ENCODE measurements around the gene ZFAND3. TPM values are rescaled to one million over a fixed set of nuclear protein-coding genes. Genes with fewer than 3 reads are reported as not detected.

The ZFAND3 gene
- total RNA-seq, 1 experiment from 2014 or later = 22.2 TPM

DNA sequence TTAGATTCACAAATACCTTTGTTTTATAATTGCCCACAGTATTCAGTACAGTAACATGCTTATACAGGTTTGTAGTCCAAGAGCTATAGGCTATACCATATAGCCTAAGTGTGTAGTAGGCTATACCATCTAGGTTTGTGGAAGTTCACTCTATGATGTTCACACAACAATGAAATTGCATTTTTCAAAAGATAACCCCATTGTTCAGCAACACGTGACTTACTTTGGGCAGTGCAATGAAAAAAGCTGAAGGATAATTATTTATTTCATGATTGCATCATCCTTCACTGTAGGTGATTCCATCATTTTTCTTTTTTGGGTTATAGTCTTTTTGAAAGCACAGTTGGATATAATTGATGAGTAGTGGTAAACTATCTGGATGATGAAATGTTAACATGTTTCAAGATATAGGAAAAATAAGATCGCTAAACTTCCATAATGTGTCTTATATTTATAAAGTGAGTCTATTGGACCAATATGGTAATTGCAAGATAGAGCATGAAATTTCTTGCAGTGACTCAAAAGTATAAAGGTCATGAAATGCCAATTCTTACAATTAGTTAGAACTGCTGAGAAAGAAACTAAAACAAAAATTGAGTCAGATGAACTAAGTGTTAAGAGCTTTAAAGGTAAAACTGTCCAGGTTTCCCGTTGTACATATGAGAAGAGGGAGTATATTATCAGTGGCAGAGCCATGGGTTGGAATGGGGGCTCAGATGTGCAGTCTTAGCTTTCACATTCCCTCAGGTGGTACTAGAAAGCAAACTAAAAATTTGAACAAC, 164.4 kb downstream of the ZFAND3 start:
- H3K4me1 ChIP-seq (ENCODE audit: insufficient read depth, low read length) = peaks cover 8% of the 10 kb centered on the region
- BruUV-seq (replicated peaks) = no TSS peak
- no peak overlapping the region for H3K9ac ChIP-seq (ENCODE audit: low read length)
- ATAC-seq = no peak
- no peaks in the 10 kb centered on the region for H3K27me3 ChIP-seq (ENCODE audit: low read length)
- H3K79me2 ChIP-seq (ENCODE audit: low read length) = peaks cover 85% of the 10 kb centered on the region
- CTCF ChIA-PET = no interaction called here
- H3K36me3 ChIP-seq (ENCODE audit: low read depth, low read length) = no peaks in the 10 kb centered on the region
- intact Hi-C loops (cut with micrococcal nuclease) = no loop called here
- no peak for DNase-seq
- POLR2A ChIA-PET (ENCODE audit: unreplicated experiment) = no interaction called here
- peaks cover 30% of the 10 kb centered on the region for H4K20me1 ChIP-seq (ENCODE audit: low read length)
- no peak overlapping the region for H3K4me2 ChIP-seq (ENCODE audit: low read length)
- no peak overlapping the region for H2AFZ ChIP-seq (ENCODE audit: low read length)
- H3K9me3 ChIP-seq (ENCODE audit: low read length) = no peaks in the 10 kb centered on the region
- TF ChIP-seq EZH2 (IDR thresholded peaks at IDR 0.05; ENCODE audit: low read length, unreplicated experiment) (no peak), EZH2phosphoT487 (IDR thresholded peaks at IDR 0.05; ENCODE audit: borderline replicate concordance, low read length) (no peak)
- TF ChIP-seq, protein P1, sequence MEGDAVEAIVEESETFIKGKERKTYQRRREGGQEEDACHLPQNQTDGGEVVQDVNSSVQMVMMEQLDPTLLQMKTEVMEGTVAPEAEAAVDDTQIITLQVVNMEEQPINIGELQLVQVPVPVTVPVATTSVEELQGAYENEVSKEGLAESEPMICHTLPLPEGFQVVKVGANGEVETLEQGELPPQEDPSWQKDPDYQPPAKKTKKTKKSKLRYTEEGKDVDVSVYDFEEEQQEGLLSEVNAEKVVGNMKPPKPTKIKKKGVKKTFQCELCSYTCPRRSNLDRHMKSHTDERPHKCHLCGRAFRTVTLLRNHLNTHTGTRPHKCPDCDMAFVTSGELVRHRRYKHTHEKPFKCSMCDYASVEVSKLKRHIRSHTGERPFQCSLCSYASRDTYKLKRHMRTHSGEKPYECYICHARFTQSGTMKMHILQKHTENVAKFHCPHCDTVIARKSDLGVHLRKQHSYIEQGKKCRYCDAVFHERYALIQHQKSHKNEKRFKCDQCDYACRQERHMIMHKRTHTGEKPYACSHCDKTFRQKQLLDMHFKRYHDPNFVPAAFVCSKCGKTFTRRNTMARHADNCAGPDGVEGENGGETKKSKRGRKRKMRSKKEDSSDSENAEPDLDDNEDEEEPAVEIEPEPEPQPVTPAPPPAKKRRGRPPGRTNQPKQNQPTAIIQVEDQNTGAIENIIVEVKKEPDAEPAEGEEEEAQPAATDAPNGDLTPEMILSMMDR (conservative IDR thresholded peaks at IDR 0.05; ENCODE audit: low read depth, low read length) = no peak
- no peaks in the 10 kb centered on the region for H3F3A ChIP-seq (ENCODE audit: low read length, unreplicated experiment)
- H3K27ac ChIP-seq (ENCODE audit: low read length) = no peak overlapping the region
- no peaks in the 10 kb centered on the region for H3K9me2 ChIP-seq (replicated peaks; ENCODE audit: low read length)
- no peak overlapping the region for H3K4me3 ChIP-seq (ENCODE audit: low read length)

DNA sequence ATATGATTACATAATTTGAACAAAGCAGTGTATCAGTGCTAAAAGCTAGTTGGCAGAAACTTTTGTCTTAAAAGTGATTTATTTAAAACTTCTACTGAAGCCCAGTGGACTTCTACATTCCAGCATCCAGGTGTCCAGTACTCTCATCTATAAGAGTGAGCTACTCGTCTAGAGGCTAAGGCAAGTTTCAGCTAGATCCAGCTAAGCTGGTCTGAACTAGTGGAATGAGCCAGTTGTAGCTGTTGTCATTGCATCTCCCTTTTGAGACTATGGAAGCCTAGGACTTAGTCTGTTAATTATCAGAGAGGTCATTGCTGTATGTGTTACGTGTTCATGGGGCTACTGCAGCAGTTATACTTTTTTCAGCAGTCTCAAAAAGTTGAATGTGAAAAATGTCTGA, 165.1 kb downstream of the ZFAND3 start:
- Histone ChIP-seq H3K9ac (ENCODE audit: low read length) (no peak overlapping the region), H3K4me2 (ENCODE audit: low read length) (no peak overlapping the region), H3K79me2 (ENCODE audit: low read length) (peaks cover 84% of the 10 kb centered on the region), H3K9me3 (ENCODE audit: low read length) (no peaks in the 10 kb centered on the region), H3K4me3 (ENCODE audit: low read length) (no peak overlapping the region), H4K20me1 (ENCODE audit: low read length) (peaks cover 30% of the 10 kb centered on the region), H3K9me2 (replicated peaks; ENCODE audit: low read length) (no peaks in the 10 kb centered on the region), H3K27me3 (ENCODE audit: low read length) (no peaks in the 10 kb centered on the region), H3F3A (ENCODE audit: low read length, unreplicated experiment) (no peaks in the 10 kb centered on the region), H3K27ac (ENCODE audit: low read length) (no peak overlapping the region), H3K36me3 (ENCODE audit: low read depth, low read length) (no peaks in the 10 kb centered on the region), H3K4me1 (ENCODE audit: insufficient read depth, low read length) (peaks cover 8% of the 10 kb centered on the region), H2AFZ (ENCODE audit: low read length) (no peak overlapping the region)
- BruUV-seq (replicated peaks) = no TSS peak
- intact Hi-C loops (cut with micrococcal nuclease) = no loop called here
- ChIA-PET CTCF (no interaction called here), POLR2A (ENCODE audit: unreplicated experiment) (no interaction called here)
- TF ChIP-seq EZH2 (IDR thresholded peaks at IDR 0.05; ENCODE audit: low read length, unreplicated experiment) = no peak
- TF ChIP-seq EZH2phosphoT487 (IDR thresholded peaks at IDR 0.05; ENCODE audit: borderline replicate concordance, low read length) = no peak
- TF ChIP-seq, protein P1 (conservative IDR thresholded peaks at IDR 0.05; ENCODE audit: low read depth, low read length) = no peak
- DNase-seq = no peak
- ATAC-seq = no peak

DNA sequence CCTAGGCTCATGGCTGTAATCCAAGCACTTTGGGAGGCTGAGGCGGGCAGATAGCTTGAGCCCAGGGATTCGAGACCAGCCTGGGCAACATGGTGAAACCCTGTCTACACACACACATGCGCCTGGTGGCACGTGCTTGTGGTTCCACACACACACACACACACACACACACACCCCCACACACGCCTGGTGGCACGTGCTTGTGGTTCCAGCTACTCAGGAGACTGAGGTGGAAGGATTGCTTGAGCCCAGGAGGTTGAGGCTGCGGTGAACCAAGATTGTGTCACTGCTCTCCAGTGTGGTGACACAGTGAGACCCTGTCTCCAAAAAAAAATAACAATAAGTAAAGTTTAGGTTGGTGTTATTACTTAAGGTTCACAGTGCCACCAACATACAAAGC, 165.8 kb downstream of the ZFAND3 start:
- Histone ChIP-seq H3K27ac (ENCODE audit: low read length) (no peak overlapping the region), H4K20me1 (ENCODE audit: low read length) (peaks cover 29% of the 10 kb centered on the region), H3K9me2 (replicated peaks; ENCODE audit: low read length) (no peaks in the 10 kb centered on the region), H2AFZ (ENCODE audit: low read length) (no peak overlapping the region), H3K36me3 (ENCODE audit: low read depth, low read length) (no peaks in the 10 kb centered on the region), H3K9me3 (ENCODE audit: low read length) (no peaks in the 10 kb centered on the region), H3K9ac (ENCODE audit: low read length) (no peak overlapping the region), H3K4me3 (ENCODE audit: low read length) (no peak overlapping the region), H3K79me2 (ENCODE audit: low read length) (peaks cover 84% of the 10 kb centered on the region), H3K4me2 (ENCODE audit: low read length) (no peak overlapping the region), H3F3A (ENCODE audit: low read length, unreplicated experiment) (no peaks in the 10 kb centered on the region), H3K4me1 (ENCODE audit: insufficient read depth, low read length) (peaks cover 8% of the 10 kb centered on the region), H3K27me3 (ENCODE audit: low read length) (no peaks in the 10 kb centered on the region)
- intact Hi-C loops (cut with micrococcal nuclease) = no loop called here
- POLR2A ChIA-PET (ENCODE audit: unreplicated experiment) = no interaction called here
- BruUV-seq (replicated peaks) = no TSS peak
- CTCF ChIA-PET = no interaction called here
- DNase-seq = no peak
- TF ChIP-seq EZH2 (IDR thresholded peaks at IDR 0.05; ENCODE audit: low read length, unreplicated experiment) (no peak), EZH2phosphoT487 (IDR thresholded peaks at IDR 0.05; ENCODE audit: borderline replicate concordance, low read length) (no peak)
- TF ChIP-seq, protein P1 (conservative IDR thresholded peaks at IDR 0.05; ENCODE audit: low read depth, low read length) = no peak
- no peak for ATAC-seq

Measured in PC-3 (cell line).